Colonic mucosa (tissue), 4 donors: ENCODE results near the gene VSIG4. TPM values are rescaled to one million over a fixed set of nuclear protein-coding genes. Genes with fewer than 3 reads are reported as not detected.
"Not testable (repeated sequence)": the region's sequence is repeated elsewhere in the genome, so short reads cannot be mapped to it uniquely, and the experiment has no call there.

Experiments used
- DNase-seq: peaks from one replicate; pipeline ENCODE4 v3.0.0-alpha.2; 2020
- H3K27ac ChIP-seq: fragments of 200-600 bp; one replicate; pipeline ENCODE4 v1.8.0; 2021
- H3K27me3 ChIP-seq: fragments of 200-600 bp; one replicate; pipeline ENCODE4 v1.8.0; 2021
- H3K36me3 ChIP-seq: fragments of 200-600 bp; one replicate; pipeline ENCODE4 v1.8.0; 2021
- H3K4me1 ChIP-seq: fragments of 200-600 bp; one replicate; pipeline ENCODE4 v1.8.0; 2021; ENCODE audit warnings: mild to moderate bottlenecking
- H3K4me3 ChIP-seq: fragments of 200-600 bp; one replicate; pipeline ENCODE4 v1.8.0; 2021
- H3K9ac ChIP-seq, 2 donors: one replicate each; pipeline ENCODE4 v1.7.0; 2013; ENCODE audit warnings: control low read depth in 2 of 2, low read depth in 2 of 2, low read length in 2 of 2
- H3K9me3 ChIP-seq: fragments of 200-600 bp; one replicate; pipeline ENCODE4 v1.8.0; 2021
- CTCF ChIP-seq: fragments of 200-600 bp; IDR thresholded peaks from one replicate; pipeline ENCODE4 v1.8.0; 2022; ENCODE audit warnings: antibody characterized with exemption, mild to moderate bottlenecking
- intact Hi-C: fragments of 100-400 bp; cut with DNase I; formaldehyde crosslinking; loops from one replicate; pipeline ENCODE4 v1.14.1; 2022
- total RNA-seq, 2 donors: library from RNA; stranded (reverse); fragmentation: NEBNext Ultra II Directional in 1 of 2; extraction: Animal tissue kit (Norgen Biotek cat#: 25700) in 1 of 2; gene quantifications; one replicate each; pipeline ENCODE4 v1.2.1, GENCODE V29; 2021
- donor health status: healthy.
- donor health status: DM: no; HTN: no; CAD: no.
- donor health status: DM: no; HTN: no; CAD: no.

VSIG4 gene
- total RNA-seq = 10 to 100 TPM in 1 of 2 donors, 1 to 10 TPM in 1; 5.7 to 14.1 TPM

- Histone ChIP-seq H3K36me3 (no peaks in the 10 kb centered on the region), H3K9me3 (no peaks in the 10 kb centered on the region), H3K27ac (no peak within 1 kb of the TSS), H3K9ac (no peak within 1 kb of the TSS), H3K4me3 (no peak within 1 kb of the TSS), H3K27me3 (no peaks in the 10 kb centered on the region), H3K4me1 (no peaks in the 10 kb centered on the region)
- intact Hi-C loops = no loop called here
- no peak for DNase-seq
- no peak for TF ChIP-seq CTCF
Measured at GRCh38 chrX:66039944-66040343, at the start of gene VSIG4. VSIG4 (minus strand) TSS chrX:66040080; CDS start chrX:66039998, 82 bp downstream.

- intact Hi-C loops = no loop called here
- no peak for DNase-seq
- no peak for TF ChIP-seq CTCF
- Histone ChIP-seq H3K27me3 (no peaks in the 10 kb centered on the region), H3K9me3 (no peaks in the 10 kb centered on the region), H3K27ac (no peak overlapping the region), H3K9ac (no peak overlapping the region), H3K36me3 (no peaks in the 10 kb centered on the region), H3K4me1 (no peaks in the 10 kb centered on the region), H3K4me3 (no peak overlapping the region)
Measured at GRCh38 chrX:66076801-66077200, 36.9 kb upstream of the VSIG4 start.

- Histone ChIP-seq H3K27me3 (no peaks in the 10 kb centered on the region), H3K4me3 (no peak overlapping the region), H3K4me1 (no peaks in the 10 kb centered on the region), H3K9me3 (no peaks in the 10 kb centered on the region), H3K36me3 (no peaks in the 10 kb centered on the region), H3K27ac (no peak overlapping the region), H3K9ac (no peak overlapping the region)
- TF ChIP-seq CTCF = no peak
- intact Hi-C loops = no loop called here
- DNase-seq = peak; percentile 23
Measured at GRCh38 chrX:66074920-66075879, 35.3 kb upstream of the VSIG4 start.

- Histone ChIP-seq H3K27me3 (no peaks in the 10 kb centered on the region), H3K4me1 (no peaks in the 10 kb centered on the region), H3K9ac (no peak overlapping the region), H3K9me3 (no peaks in the 10 kb centered on the region), H3K36me3 (no peaks in the 10 kb centered on the region), H3K4me3 (no peak overlapping the region), H3K27ac (no peak overlapping the region)
- TF ChIP-seq CTCF = no peak
- intact Hi-C loops = no loop called here
- no peak for DNase-seq
Measured at GRCh38 chrX:66071126-66071525, 31.2 kb upstream of the VSIG4 start.

- no peak for DNase-seq
- Histone ChIP-seq H3K36me3 (no peaks in the 10 kb centered on the region), H3K27ac (no peak overlapping the region), H3K9me3 (no peaks in the 10 kb centered on the region), H3K4me3 (no peak overlapping the region), H3K4me1 (no peaks in the 10 kb centered on the region), H3K9ac (no peak overlapping the region), H3K27me3 (no peaks in the 10 kb centered on the region)
- TF ChIP-seq CTCF = no peak
- intact Hi-C loops = no loop called here
Measured at GRCh38 chrX:66064261-66064660, 24.4 kb upstream of the VSIG4 start.

GRCh38 chrX:66057019-66057418 lies 17.1 kb upstream of the VSIG4 start:
- H3K27me3 ChIP-seq, H3K9ac ChIP-seq, H3K4me1 ChIP-seq, H3K27ac ChIP-seq, intact Hi-C loops, H3K36me3 ChIP-seq, H3K4me3 ChIP-seq, DNase-seq, H3K9me3 ChIP-seq: not testable (repeated sequence)
